GM23338 (cell line): ENCODE measurements around the gene ZNF716.

Source experiments
- CTCF ChIP-seq, 2 experiments: fragments of 200-600 bp in 1 of 2; sonication (generic) in 1 of 2; conservative IDR thresholded peaks; 2 replicates each; pipeline versions ENCODE4 v1.5.1 to v1.6.1; 2016 to 2017; ENCODE audit warnings: antibody characterized with exemption in 2 of 2, low read depth in 2 of 2, mild to moderate bottlenecking in 2 of 2, moderate library complexity in 1 of 2
- POLR2AphosphoS5 ChIP-seq: IDR thresholded peaks from 2 replicates; pipeline ENCODE4 v1.6.1; 2016; ENCODE audit warnings: antibody characterized with exemption, low read depth

GRCh38 chr7:57413529-57414398, 36.2 kb upstream of the ZNF716 start:
- no peak for TF ChIP-seq POLR2AphosphoS5
- TF ChIP-seq CTCF (conservative IDR thresholded peaks at IDR 0.05; ENCODE audit: low read depth in 2 of 2): no peak
